CD14-positive monocyte (primary cell): ENCODE results near the gene CDH18. TPM values are rescaled to one million over a fixed set of nuclear protein-coding genes. Genes with fewer than 3 reads are reported as not detected.

Experiments
- DNase-seq, 3 donors: peaks; one replicate each; pipeline ENCODE4 v3.0.0-alpha.2; 2011 to 2022
- H2AFZ ChIP-seq: 2 replicates; pipeline ENCODE4 v1.6.0; 2012; ENCODE audit warnings: mild to moderate bottlenecking, low read depth, low read length, inconsistent platforms; ENCODE audit not compliant: insufficient read depth, poor library complexity, severe bottlenecking
- H3K27ac ChIP-seq, 2 donors: 1 replicate in 1 of 2; 2 replicates in 1 of 2; pipeline ENCODE4 v1.5.1; 2012 to 2013; ENCODE audit warnings: low read length in 2 of 2, control low read depth in 1 of 2, inconsistent platforms in 1 of 2, low read depth in 1 of 2, mild to moderate bottlenecking in 1 of 2
- H3K27me3 ChIP-seq, 2 donors: one replicate each; pipeline versions ENCODE4 v1.6.0 to v1.6.1; 2011 to 2013; ENCODE audit warnings: low read length in 2 of 2; ENCODE audit not compliant: control insufficient read depth in 2 of 2, insufficient read depth in 2 of 2
- H3K36me3 ChIP-seq, 2 donors: replicated peaks in 1 of 2; 1 replicate in 1 of 2; 2 replicates in 1 of 2; pipeline versions ENCODE4 v1.5.1 to v1.6.1; 2012 to 2013; ENCODE audit warnings: low read length in 2 of 2, control low read depth in 1 of 2, inconsistent platforms in 1 of 2, mild to moderate bottlenecking in 1 of 2; ENCODE audit not compliant: insufficient read depth in 2 of 2, control insufficient read depth in 1 of 2
- H3K4me1 ChIP-seq, 2 donors: 1 replicate in 1 of 2; 2 replicates in 1 of 2; pipeline versions ENCODE4 v1.5.1 to v1.6.1; 2012 to 2013; ENCODE audit warnings: low read length in 2 of 2, control low read depth in 1 of 2, inconsistent platforms in 1 of 2, mild to moderate bottlenecking in 1 of 2, moderate library complexity in 1 of 2; ENCODE audit not compliant: insufficient read depth in 2 of 2, control insufficient read depth in 1 of 2
- H3K4me2 ChIP-seq: replicated peaks from 2 replicates; pipeline ENCODE3; 2012; ENCODE audit warnings: low read length, moderate library complexity, mild to moderate bottlenecking; ENCODE audit not compliant: poor library complexity, severe bottlenecking; ENCODE audit errors: extremely low read depth
- H3K4me3 ChIP-seq, 3 experiments: fragments of 200-600 bp in 1 of 3; sonication (generic) in 1 of 3; replicated peaks in 1 of 3; 1 replicate in 2 of 3; 2 replicates in 1 of 3; pipeline ENCODE4 v1.5.1; 2011 to 2013; ENCODE audit warnings: low read length in 3 of 3, mild to moderate bottlenecking in 3 of 3, control low read depth in 2 of 3, low read depth in 2 of 3, inconsistent platforms in 1 of 3, moderate library complexity in 1 of 3
- H3K79me2 ChIP-seq: 2 replicates; pipeline ENCODE4 v1.6.0; 2012; ENCODE audit warnings: mild to moderate bottlenecking, control low read depth, inconsistent platforms, low read length, moderate library complexity; ENCODE audit not compliant: insufficient read depth
- H3K9ac ChIP-seq: 2 replicates; pipeline ENCODE4 v1.6.0; 2017; ENCODE audit warnings: low read length, mild to moderate bottlenecking; ENCODE audit not compliant: insufficient read depth, poor library complexity, severe bottlenecking
- H3K9me3 ChIP-seq, 2 donors: replicated peaks in 1 of 2; 1 replicate in 1 of 2; 2 replicates in 1 of 2; pipeline versions ENCODE4 v1.5.1 to v1.6.1; 2012 to 2013; ENCODE audit warnings: low read length in 2 of 2, control low read depth in 1 of 2; ENCODE audit not compliant: control insufficient read depth in 1 of 2, insufficient read depth in 1 of 2
- H4K20me1 ChIP-seq: 2 replicates; pipeline ENCODE4 v1.6.0; 2012; ENCODE audit warnings: mild to moderate bottlenecking, low read length, control low read depth, moderate library complexity; ENCODE audit not compliant: insufficient read depth
- H3K27ac Mint-ChIP-seq, 7 donors: one replicate each; pipeline ENCODE4 v1.8.0; 2020; ENCODE audit warnings: mild to moderate bottlenecking in 7 of 7, mixed read lengths in 7 of 7, moderate library complexity in 6 of 7, inconsistent platforms in 2 of 7
- H3K27me3 Mint-ChIP-seq, 3 donors: one replicate each; pipeline ENCODE4 v1.8.0; 2021 to 2022; ENCODE audit warnings: low read depth in 3 of 3, mild to moderate bottlenecking in 3 of 3, mixed read lengths in 3 of 3, moderate library complexity in 3 of 3, inconsistent platforms in 1 of 3
- H3K36me3 Mint-ChIP-seq, 2 donors: one replicate each; pipeline ENCODE4 v1.8.0; 2020; ENCODE audit warnings: mixed read lengths in 2 of 2, inconsistent platforms in 1 of 2, mild to moderate bottlenecking in 1 of 2
- H3K4me1 Mint-ChIP-seq: one replicate; pipeline ENCODE4 v1.8.0; 2020; ENCODE audit warnings: mild to moderate bottlenecking, mixed read lengths
- H3K4me3 Mint-ChIP-seq, 2 donors: one replicate each; pipeline ENCODE4 v1.8.0; 2020; ENCODE audit warnings: mild to moderate bottlenecking in 2 of 2, mixed read lengths in 2 of 2, moderate library complexity in 1 of 2
- H3K9me3 Mint-ChIP-seq, 7 donors: one replicate each; pipeline ENCODE4 v1.8.0; 2020 to 2022; ENCODE audit warnings: mixed read lengths in 7 of 7, mild to moderate bottlenecking in 6 of 7, moderate library complexity in 6 of 7, inconsistent platforms in 2 of 7
- CTCF ChIP-seq: fragments of 200-600 bp; IDR thresholded peaks from one replicate; pipeline ENCODE4 v1.8.0; 2022; ENCODE audit warnings: antibody characterized with exemption, mild to moderate bottlenecking
- WGBS: methylation state at CpG from one replicate; pipeline ENCODE4 v1.1.5; 2013; ENCODE audit warnings: missing lambda C conversion rate; ENCODE audit not compliant: insufficient coverage; 5-methylcytosine and 5-hydroxymethylcytosine counted together
- intact Hi-C, 2 donors: fragments of 100-400 bp; cut with micrococcal nuclease; formaldehyde crosslinking; loops; one replicate each; pipeline versions ENCODE4 v1.15.0 to v1.15.1; 2023
- polyA plus RNA-seq, 3 donors: library from polyadenylated mRNA; depleted of rRNA in 1 of 3; unstranded in 2 of 3; stranded (reverse) in 1 of 3; fragments of 300-500 nt in 2 of 3; fragments of >200 nt in 1 of 3; fragmentation: Illumina TruSeq in 2 of 3; gene quantifications; 1 replicate in 2 of 3; 2 replicates in 1 of 3; pipeline ENCODE4 v1.2.3, GENCODE V29; 2012 to 2021

Gene CDH18
- polyA plus RNA-seq, 3 donors = not detected

- H2AFZ ChIP-seq = no peak overlapping the region
- peaks cover 0 to 1% (median 0%) of the 10 kb centered on the region in 3 donors for H3K27me3 Mint-ChIP-seq
- H3K4me1 Mint-ChIP-seq = no peaks in the 10 kb centered on the region
- no peak overlapping the region for H3K4me2 ChIP-seq
- H3K4me3 ChIP-seq = no peak overlapping the region
- no peak for TF ChIP-seq CTCF
- no CpG with 5 or more reads among the region's 3 CpGs for WGBS
- intact Hi-C loops = no loop called here
- no peaks in the 10 kb centered on the region for H3K27me3 ChIP-seq
- no peak for DNase-seq
- H3K27ac ChIP-seq = no peak overlapping the region
- H3K79me2 ChIP-seq = no peaks in the 10 kb centered on the region
- no peak overlapping the region for H3K9ac ChIP-seq
- peaks cover 0 to 3% (median 2%) of the 10 kb centered on the region in 7 donors for H3K9me3 Mint-ChIP-seq
- H3K36me3 Mint-ChIP-seq = no peaks in the 10 kb centered on the region
- no peaks in the 10 kb centered on the region for H3K4me1 ChIP-seq
- no peaks in the 10 kb centered on the region for H3K9me3 ChIP-seq
- H3K27ac Mint-ChIP-seq = no peak overlapping the region
- H4K20me1 ChIP-seq = no peaks in the 10 kb centered on the region
- H3K4me3 Mint-ChIP-seq = no peak overlapping the region
- H3K36me3 ChIP-seq = no peaks in the 10 kb centered on the region
Measured at GRCh38 chr5:19928562-19929421, 59.2 kb downstream of the CDH18 start.

GRCh38 chr5:19927919-19928318, 60.1 kb downstream of the CDH18 start:
- no peak overlapping the region for H3K4me3 Mint-ChIP-seq

More at GRCh38 chr5:19927919-19928318, 60.1 kb downstream of the CDH18 start:
- Histone ChIP-seq H3K36me3 (no peaks in the 10 kb centered on the region), H3K4me3 (no peak overlapping the region), H3K27ac (no peak overlapping the region), H3K9me3 (no peaks in the 10 kb centered on the region), H3K9ac (no peak overlapping the region), H3K4me2 (no peak overlapping the region), H3K27me3 (no peaks in the 10 kb centered on the region), H3K4me1 (no peaks in the 10 kb centered on the region), H4K20me1 (no peaks in the 10 kb centered on the region), H2AFZ (no peak overlapping the region), H3K79me2 (no peaks in the 10 kb centered on the region)
- no peak for TF ChIP-seq CTCF
- 67% methylated on average over 1 of the region's 3 CpGs for WGBS
- peaks cover 0 to 3% (median 0%) of the 10 kb centered on the region in 7 donors for H3K9me3 Mint-ChIP-seq
- intact Hi-C loops = no loop called here
- peaks cover 0 to 1% (median 0%) of the 10 kb centered on the region in 3 donors for H3K27me3 Mint-ChIP-seq
- H3K27ac Mint-ChIP-seq = no peak overlapping the region
- H3K4me1 Mint-ChIP-seq = no peaks in the 10 kb centered on the region
- DNase-seq = no peak
- no peaks in the 10 kb centered on the region for H3K36me3 Mint-ChIP-seq
